DMS153 (cell line): ENCODE data around the gene H1-8.
"Not testable (repeated sequence)": the region's sequence is repeated elsewhere in the genome, so short reads cannot be mapped to it uniquely, and the experiment has no call there.

Experiments
- DNase-seq: peaks from one replicate; lab custom pipeline; 2025; lab: John Stamatoyannopoulos, UW

Gene H1-8

GRCh38 chr3:129533406-129533805 lies 9.6 kb upstream of the H1-8 start:
- no peak for DNase-seq

- DNase-seq, result no peak
Observed at GRCh38 chr3:129534428-129535027, 8.4 kb upstream of the H1-8 start.

GRCh38 chr3:129535075-129535474 lies 7.9 kb upstream of the H1-8 start:
- DNase-seq, result no peak

- DNase-seq, result no peak
Observed at GRCh38 chr3:129536374-129536667, 6.7 kb upstream of the H1-8 start.

- DNase-seq, result no peak
Observed at GRCh38 chr3:129536804-129537203, 6.2 kb upstream of the H1-8 start.

GRCh38 chr3:129539206-129539605 lies 3.8 kb upstream of the H1-8 start:
- DNase-seq, result no peak

- DNase-seq, result no peak
Observed at GRCh38 chr3:129540776-129541516, 2.0 kb upstream of the H1-8 start.

- no peak for DNase-seq
Observed at GRCh38 chr3:129542747-129543146, 228 bp upstream of the H1-8 start.

GRCh38 chr3:129543999-129544398 lies 1.0 kb downstream of the H1-8 start:
- DNase-seq, result no peak

GRCh38 chr3:129545951-129546350 lies 3.0 kb downstream of the H1-8 start:
- DNase-seq, result not testable (repeated sequence)

- no peak for DNase-seq
Observed at GRCh38 chr3:129547241-129547640, 4.3 kb downstream of the H1-8 start.

- no peak for DNase-seq
Observed at GRCh38 chr3:129548104-129548965, 5.4 kb downstream of the H1-8 start.

- no peak for DNase-seq
Observed at GRCh38 chr3:129549006-129549800, 6.2 kb downstream of the H1-8 start.

GRCh38 chr3:129549805-129550204 lies 6.8 kb downstream of the H1-8 start:
- no peak for DNase-seq

GRCh38 chr3:129552287-129553050 lies 9.5 kb downstream of the H1-8 start:
- no peak for DNase-seq

GRCh38 chr3:129553171-129553570 lies 10.2 kb downstream of the H1-8 start:
- DNase-seq, result no peak

- no peak for DNase-seq
Observed at GRCh38 chr3:129553719-129554118, 10.7 kb downstream of the H1-8 start.

- no peak for DNase-seq
Observed at GRCh38 chr3:129554356-129555152, 11.6 kb downstream of the H1-8 start.

- no peak for DNase-seq
Observed at GRCh38 chr3:129555153-129555550, 12.2 kb downstream of the H1-8 start.

GRCh38 chr3:129555616-129556357 lies 12.8 kb downstream of the H1-8 start:
- no peak for DNase-seq
